ENCODE results near the gene CT45A7. TPM values are rescaled to one million over a fixed set of nuclear protein-coding genes. Genes with fewer than 3 reads are reported as not detected.
"Not testable (repeated sequence)": the region's sequence is repeated elsewhere in the genome, so short reads cannot be mapped to it uniquely, and the experiment has no call there.

Gene CT45A7, protein sequence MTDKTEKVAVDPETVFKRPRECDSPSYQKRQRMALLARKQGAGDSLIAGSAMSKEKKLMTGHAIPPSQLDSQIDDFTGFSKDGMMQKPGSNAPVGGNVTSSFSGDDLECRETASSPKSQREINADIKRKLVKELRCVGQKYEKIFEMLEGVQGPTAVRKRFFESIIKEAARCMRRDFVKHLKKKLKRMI
- total RNA-seq, result not detected

GRCh38 chrX:135837180-135837579 lies at the start of gene CT45A7:
Gene CT45A7, minus strand, starts transcription at chrX:135837280. Its CDS starts 3,747 bp downstream, at chrX:135833533.
- DNase-seq, result not testable (repeated sequence)

GRCh38 chrX:135882741-135883140 lies 45.7 kb upstream of the CT45A7 start:
- DNase-seq, result not testable (repeated sequence)

DNA sequence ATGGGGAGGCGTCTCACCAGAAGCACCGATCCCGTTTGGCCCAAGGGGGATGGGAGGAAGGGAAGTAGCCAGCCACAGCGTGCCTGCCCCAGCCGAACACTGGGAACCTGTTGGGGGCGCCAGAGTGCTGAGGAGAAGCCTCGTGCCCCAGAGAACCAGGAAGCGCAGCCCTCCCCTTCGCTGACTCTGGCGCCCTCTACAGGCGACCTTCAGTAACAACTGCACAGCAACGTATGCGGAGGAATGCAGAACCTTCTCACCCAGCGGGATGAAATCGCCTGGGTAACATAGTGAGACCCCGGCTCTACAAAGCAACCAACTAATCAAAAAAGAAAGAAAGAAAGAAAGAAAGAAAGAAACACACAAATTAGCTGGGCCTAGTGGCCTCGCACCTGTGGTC lies 34.6 kb upstream of the CT45A7 start, which contains the start of gene CT45A9:
Gene CT45A9 (minus strand): TSS at position 101 of the 400 bp plus-strand sequence. CDS start 3,751 bp downstream, outside the sequence.
- not testable (repeated sequence) for DNase-seq

- not testable (repeated sequence) for DNase-seq
Measured at GRCh38 chrX:135854438-135854837, 17.4 kb upstream of the CT45A7 start, which contains the start of gene CT45A8. Gene CT45A8, minus strand, starts transcription at chrX:135854538. Its CDS starts 3,755 bp downstream, at chrX:135850783.

GRCh38 chrX:135819912-135820311 lies 17.2 kb downstream of the CT45A7 start, which contains the start of gene CT45A2:
Gene CT45A2, minus strand, starts transcription at chrX:135820012. Its CDS starts 3,747 bp downstream, at chrX:135816265.
- DNase-seq, result not testable (repeated sequence)

DNA sequence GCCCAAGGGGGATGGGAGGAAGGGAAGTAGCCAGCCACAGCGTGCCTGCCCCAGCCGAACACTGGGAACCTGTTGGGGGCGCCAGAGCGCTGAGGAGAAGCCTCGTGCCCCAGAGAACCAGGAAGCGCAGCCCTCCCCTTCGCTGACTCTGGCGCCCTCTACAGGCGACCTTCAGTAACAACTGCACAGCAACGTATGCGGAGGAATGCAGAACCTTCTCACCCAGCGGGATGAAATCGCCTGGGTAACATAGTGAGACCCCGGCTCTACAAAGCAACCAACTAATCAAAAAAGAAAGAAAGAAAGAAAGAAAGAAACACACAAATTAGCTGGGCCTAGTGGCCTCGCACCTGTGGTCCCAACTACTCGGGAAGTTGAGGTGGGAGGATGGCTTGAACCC lies 34.4 kb downstream of the CT45A7 start, which contains the start of gene CT45A6:
Gene CT45A6 (minus strand): TSS at position 101 of the 400 bp plus-strand sequence. CDS start 3,794 bp downstream, outside the sequence.
- DNase-seq, result not testable (repeated sequence)

- DNase-seq, result not testable (repeated sequence)
Measured at GRCh38 chrX:135785403-135785802, 51.7 kb downstream of the CT45A7 start, which contains the start of gene CT45A5. Gene CT45A5, minus strand, starts transcription at chrX:135785503. Its CDS starts 3,774 bp downstream, at chrX:135781729.

Other genes with a start within 250 kb of the CT45A7 start
- gene CT45A1, start 123.6 kb downstream of the CT45A7 start, total RNA-seq, result not detected
- gene CT45A3, start 69.1 kb downstream of the CT45A7 start, total RNA-seq, result not detected
- not detected for gene CT45A5, start 51.8 kb downstream of the CT45A7 start, total RNA-seq
- not detected for gene CT45A6, start 34.5 kb downstream of the CT45A7 start, total RNA-seq
- not detected for gene CT45A2, start 17.3 kb downstream of the CT45A7 start, total RNA-seq
- gene CT45A8, start 17.3 kb upstream of the CT45A7 start, total RNA-seq, result not detected
- gene CT45A9, start 34.5 kb upstream of the CT45A7 start, total RNA-seq, result not detected
- not detected for gene CT45A10, start 56.2 kb upstream of the CT45A7 start, total RNA-seq
- not detected for gene SAGE1, start 56.4 kb upstream of the CT45A7 start, total RNA-seq
- 16.7 TPM for gene MMGT1, start 136.7 kb upstream of the CT45A7 start, total RNA-seq
- 140 TPM for gene SLC9A6, start 148.2 kb upstream of the CT45A7 start, total RNA-seq

All from occipital lobe (tissue), 2 donors.